ENCODE measurements around the gene DNAI2.

GRCh38 chr17:74354561-74354960, 80.5 kb downstream of the DNAI2 start:
- TF ChIP-seq SPI1 (IDR thresholded peaks at IDR 0.05; ENCODE audit: low read depth, low read length) (no peak), POLR2A (IDR thresholded peaks at IDR 0.05; ENCODE audit: low read depth, low read length) (no peak), POLR2AphosphoS5 (IDR thresholded peaks at IDR 0.05; ENCODE audit: low read depth, low read length) (no peak), TAF1 (IDR thresholded peaks at IDR 0.05; ENCODE audit: low read depth, low read length) (no peak)
